A204.1 (cell line): ENCODE results near the gene OR52A5.
"Not testable (repeated sequence)": the region's sequence is repeated elsewhere in the genome, so short reads cannot be mapped to it uniquely, and the experiment has no call there.

Experiments used
- FAIRE-seq: peaks from 2 replicates; lab custom pipeline; 2012; peaks lifted over from hg19 to GRCh38; lab: Jason Lieb, UNC

OR52A5 gene

GRCh38 chr11:5137996-5138395, at the start of gene OR52A5:
OR52A5 (minus strand) TSS chr11:5138356; CDS start chr11:5132642, 5,714 bp downstream.
- FAIRE-seq: no peak

GRCh38 chr11:5178046-5178837, 40.1 kb upstream of the OR52A5 start:
- no peak for FAIRE-seq

- no peak for FAIRE-seq
Observed at GRCh38 chr11:5174934-5175333, 36.8 kb upstream of the OR52A5 start.

- no peak for FAIRE-seq
Observed at GRCh38 chr11:5171856-5172255, 33.7 kb upstream of the OR52A5 start.

- FAIRE-seq: not testable (repeated sequence)
Observed at GRCh38 chr11:5165898-5166297, 27.7 kb upstream of the OR52A5 start.

- not testable (repeated sequence) for FAIRE-seq
Observed at GRCh38 chr11:5164807-5165206, 26.7 kb upstream of the OR52A5 start.

GRCh38 chr11:5161045-5161444, 22.9 kb upstream of the OR52A5 start:
- FAIRE-seq: not testable (repeated sequence)

- FAIRE-seq: not testable (repeated sequence)
Observed at GRCh38 chr11:5160217-5160616, 22.1 kb upstream of the OR52A5 start.

- FAIRE-seq: no peak
Observed at GRCh38 chr11:5159806-5160205, 21.6 kb upstream of the OR52A5 start.

GRCh38 chr11:5154657-5155056, 16.5 kb upstream of the OR52A5 start, which contains the start of gene OR52A1:
OR52A1 (minus strand) TSS chr11:5154757; CDS start chr11:5152369, 2,388 bp downstream.
- FAIRE-seq: no peak

- no peak for FAIRE-seq
Observed at GRCh38 chr11:5153574-5154431, 15.6 kb upstream of the OR52A5 start.

- FAIRE-seq: no peak
Observed at GRCh38 chr11:5151713-5152153, 13.6 kb upstream of the OR52A5 start.

- FAIRE-seq: not testable (repeated sequence)
Observed at GRCh38 chr11:5144206-5144605, 6.0 kb upstream of the OR52A5 start.

- no peak for FAIRE-seq
Observed at GRCh38 chr11:5137014-5137413, 1.1 kb downstream of the OR52A5 start.

GRCh38 chr11:5136261-5136660, 1.9 kb downstream of the OR52A5 start:
- FAIRE-seq: no peak

GRCh38 chr11:5131584-5132335, 6.4 kb downstream of the OR52A5 start:
- FAIRE-seq: no peak

- no peak for FAIRE-seq
Observed at GRCh38 chr11:5129457-5129877, 8.7 kb downstream of the OR52A5 start.

GRCh38 chr11:5124891-5125620, 13.1 kb downstream of the OR52A5 start:
- FAIRE-seq: no peak

GRCh38 chr11:5123802-5124521, 14.2 kb downstream of the OR52A5 start:
- peak; percentile 83 for FAIRE-seq

- no peak for FAIRE-seq
Observed at GRCh38 chr11:5118893-5119292, 19.3 kb downstream of the OR52A5 start.

GRCh38 chr11:5117588-5117987, 20.6 kb downstream of the OR52A5 start:
- no peak for FAIRE-seq
